HepG2 (cell line): ENCODE data around the gene RASD2. TPM values are rescaled to one million over a fixed set of nuclear protein-coding genes. Genes with fewer than 3 reads are reported as not detected.
A peak's percentile ranks its signal among the peaks of the same experiment; 100 is the strongest.

ENCODE experiments used
- ATAC-seq: fragments of 200-7000 bp; cut with Tn5 transposase; 3 replicates; pipeline ENCODE4 v1.9.1; 2020; ENCODE audit warnings: mild to moderate bottlenecking, moderate library complexity
- Bru-seq: library from RNA; stranded (reverse); fragments of 400-500 nt; gene quantifications from one replicate; lab custom pipeline; 2021; lab: Mats Ljungman, UMichigan
- BruChase-seq, 2 experiments: library from RNA; stranded (reverse); fragments of 400-500 nt; gene quantifications; one replicate each; lab custom pipeline; 2021; lab: Mats Ljungman, UMichigan
- BruUV-seq: library from RNA; stranded (reverse); fragments of 400-500 nt; replicated peaks from 2 replicates; lab custom pipeline; 2021; lab: Mats Ljungman, UMichigan
- CTCF ChIA-PET: fragments of 300-600 bp; formaldehyde crosslinking; extraction: SDS; loops from one replicate; lab custom pipeline; 2021; ENCODE audit warnings: low total read pairs, inconsistent platforms, low intra/inter-chr PET ratio; lab: Yijun Ruan, JAX
- POLR2A ChIA-PET: fragments of 350-600 bp; sonication (Branson Sonifier 250); formaldehyde crosslinking; loops from one replicate; lab custom pipeline; 2020; ENCODE audit warnings: antibody characterized with exemption, inconsistent platforms; lab: Yijun Ruan, JAX
- DNase-seq: peaks from one replicate; pipeline ENCODE4 v3.0.0-alpha.2; 2015; ENCODE audit warnings: low spot score
- FAIRE-seq: peaks from 3 replicates; lab custom pipeline; 2011; peaks lifted over from hg19 to GRCh38; lab: Jason Lieb, UNC
- H2AFZ ChIP-seq: one replicate; pipeline ENCODE4 v1.6.1; 2011; ENCODE audit warnings: low read length, inconsistent platforms
- H3K27ac ChIP-seq: fragments of 300-600 bp; 3 replicates; pipeline ENCODE4 v1.8.0; 2011; ENCODE audit warnings: mixed run types, mild to moderate bottlenecking, mixed read lengths, low read length, inconsistent platforms; ENCODE audit not compliant: insufficient read depth; ENCODE audit errors: extremely low read length
- H3K27me3 ChIP-seq, 2 experiments: fragments of 200-600 bp in 1 of 2; 2 replicates in 1 of 2; 3 replicates in 1 of 2; pipeline versions ENCODE4 v1.6.0 to v1.8.0; 2011; ENCODE audit warnings: low read length in 2 of 2, mild to moderate bottlenecking in 2 of 2, moderate library complexity in 2 of 2, inconsistent platforms in 1 of 2; ENCODE audit not compliant: insufficient read depth in 2 of 2, control insufficient read depth in 1 of 2
- H3K36me3 ChIP-seq, 2 experiments: fragments of 200-600 bp in 1 of 2; replicated peaks in 1 of 2; 2 replicates in 1 of 2; 3 replicates in 1 of 2; pipeline versions ENCODE4 v1.5.1 to v1.8.0; 2011; ENCODE audit warnings: low read length in 2 of 2, inconsistent platforms in 1 of 2; ENCODE audit not compliant: insufficient read depth in 2 of 2, control insufficient read depth in 1 of 2
- H3K4me1 ChIP-seq: 2 replicates; pipeline ENCODE4 v1.5.1; 2012; ENCODE audit warnings: low read length, inconsistent platforms; ENCODE audit not compliant: insufficient read depth
- H3K4me2 ChIP-seq: 2 replicates; pipeline ENCODE4 v1.6.0; 2011; ENCODE audit warnings: low read depth, low read length, inconsistent platforms
- H3K4me3 ChIP-seq, 3 experiments: fragments of 200-600 bp in 1 of 3; sonication (generic), shearing (Covaris generic) in 1 of 3; replicated peaks in 1 of 3; 2 replicates each; pipeline ENCODE4 v1.5.1; 2011 to 2016; ENCODE audit warnings: low read length in 3 of 3, inconsistent platforms in 2 of 3, low read depth in 2 of 3, mild to moderate bottlenecking in 2 of 3, control low read depth in 1 of 3, mixed read lengths in 1 of 3; ENCODE audit not compliant: insufficient read depth in 1 of 3
- H3K79me2 ChIP-seq: one replicate; pipeline ENCODE4 v1.6.1; 2011; ENCODE audit warnings: low read length, inconsistent platforms; ENCODE audit not compliant: insufficient read depth
- H3K9ac ChIP-seq: 2 replicates; pipeline ENCODE4 v1.6.0; 2011; ENCODE audit warnings: mild to moderate bottlenecking, low read depth, low read length, inconsistent platforms; ENCODE audit not compliant: insufficient read depth
- H3K9me3 ChIP-seq: 2 replicates; pipeline ENCODE4 v1.5.1; 2012; ENCODE audit warnings: mild to moderate bottlenecking, low read length
- H4K20me1 ChIP-seq: 2 replicates; pipeline ENCODE4 v1.6.0; 2011; ENCODE audit warnings: inconsistent platforms, mild to moderate bottlenecking, low read length, moderate library complexity; ENCODE audit not compliant: insufficient read depth
- EED ChIP-seq: sonication (generic); formaldehyde crosslinking; IDR thresholded peaks from 2 replicates; pipeline ENCODE4 v1.5.0; 2020; ENCODE audit warnings: mild to moderate bottlenecking, missing genetic modification reagents
- EZH2 ChIP-seq: conservative IDR thresholded peaks from 2 replicates; pipeline ENCODE4 v1.6.1; 2012; ENCODE audit warnings: mild to moderate bottlenecking, low read depth, low read length, moderate library complexity
- ZNF263 ChIP-seq: sonication (generic); formaldehyde crosslinking; IDR thresholded peaks from 2 replicates; pipeline ENCODE4 v1.4.0; 2020; ENCODE audit warnings: missing genetic modification reagents
- WGBS: methylation state at CpG from one replicate; pipeline ENCODE4 v1.1.6; 2017; ENCODE audit warnings: low lambda C conversion rate; 5-methylcytosine and 5-hydroxymethylcytosine counted together
- in situ Hi-C: cut with HindIII; loops from 2 replicates; pipeline ENCODE4 v1.10.0; 2017; ENCODE audit warnings: low pct_unique_long_range_greater_than_20kb; ENCODE audit not compliant: extremely low pct_ligation_motif_present
- intact Hi-C: fragments of 100-400 bp; cut with micrococcal nuclease; formaldehyde crosslinking; loops from one replicate; pipeline ENCODE4 v1.10.0; 2022; ENCODE audit not compliant: unreplicated experiment
- long read RNA-seq, 2 experiments: library from RNA in 1 of 2; library from polyadenylated mRNA in 1 of 2; stranded (forward) in 1 of 2; unstranded in 1 of 2; transcript quantifications; one replicate each; pipeline ENCODE4 v2.0.0, GENCODE V29; 2019 to 2022
- polyA minus RNA-seq, 3 experiments: library from RNA; depleted of rRNA, polyadenylated mRNA; stranded (reverse); fragments of >200 nt; gene quantifications; 2 replicates each; pipeline ENCODE4 v1.2.3, GENCODE V29; 2011; ENCODE audit warnings: low replicate concordance in 1 of 3
- polyA plus RNA-seq, 8 experiments: library from polyadenylated mRNA; depleted of rRNA in 3 of 8; stranded (reverse) in 7 of 8; unstranded in 1 of 8; fragments of >200 nt; fragmentation: Illumina TruSeq in 4 of 8; extraction: Trizol in 4 of 8; gene quantifications; 2 replicates each; pipeline versions ENCODE4 v1.2.1 to v1.2.3, GENCODE V29; 2011 to 2016; ENCODE audit warnings: low read depth in 4 of 8, missing spikeins in 1 of 8, mixed read lengths in 1 of 8; ENCODE audit not compliant: insufficient read depth in 1 of 8
- total RNA-seq, 5 experiments: library from RNA; depleted of rRNA; stranded (reverse); fragments of >200 nt; fragmentation: Illumina TruSeq; extraction: Trizol; gene quantifications; 2 replicates each; pipeline ENCODE4 v1.2.3, GENCODE V29; 2016; ENCODE audit warnings: low read depth in 1 of 5

The RASD2 gene, protein sequence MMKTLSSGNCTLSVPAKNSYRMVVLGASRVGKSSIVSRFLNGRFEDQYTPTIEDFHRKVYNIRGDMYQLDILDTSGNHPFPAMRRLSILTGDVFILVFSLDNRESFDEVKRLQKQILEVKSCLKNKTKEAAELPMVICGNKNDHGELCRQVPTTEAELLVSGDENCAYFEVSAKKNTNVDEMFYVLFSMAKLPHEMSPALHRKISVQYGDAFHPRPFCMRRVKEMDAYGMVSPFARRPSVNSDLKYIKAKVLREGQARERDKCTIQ
- not detected in 2 replicates for total RNA-seq (2016; rRNA removed; fragmentation: Illumina TruSeq; extraction: Trizol)
- not detected in 2 replicates for total RNA-seq (2016; cell fraction: cytosol; rRNA removed; fragmentation: Illumina TruSeq; extraction: Trizol; ENCODE audit: low read depth)
- total RNA-seq (2016; cell fraction: insoluble cytoplasmic fraction; rRNA removed; fragmentation: Illumina TruSeq; extraction: Trizol) = not detected in 2 replicates
- not detected in 2 replicates for total RNA-seq (2016; cell fraction: membrane; rRNA removed; fragmentation: Illumina TruSeq; extraction: Trizol)
- total RNA-seq (2016; cell fraction: nucleus; rRNA removed; fragmentation: Illumina TruSeq; extraction: Trizol) = not detected in 2 replicates
- not detected in 2 replicates for polyA plus RNA-seq (2011; rRNA removed)
- polyA plus RNA-seq (2011; cell fraction: cytosol; rRNA removed) = not detected in 2 replicates
- not detected in 2 replicates for polyA plus RNA-seq (2011; cell fraction: nucleus; rRNA removed)
- not detected in 2 replicates for polyA plus RNA-seq (2012)
- not detected in 2 replicates for polyA plus RNA-seq (2016; cell fraction: cytosol; fragmentation: Illumina TruSeq; extraction: Trizol; ENCODE audit: low read depth)
- polyA plus RNA-seq (2016; cell fraction: insoluble cytoplasmic fraction; fragmentation: Illumina TruSeq; extraction: Trizol; ENCODE audit: low read depth) = not detected in 2 replicates
- not detected in 2 replicates for polyA plus RNA-seq (2016; cell fraction: membrane; fragmentation: Illumina TruSeq; extraction: Trizol; ENCODE audit: low read depth)
- not detected in 2 replicates for polyA plus RNA-seq (2016; cell fraction: nucleus; fragmentation: Illumina TruSeq; extraction: Trizol; ENCODE audit: insufficient read depth, low read depth)
- 0.14 TPM in 1 of 2 replicates, not detected in the other for polyA minus RNA-seq (2011; rRNA and poly(A)+ RNA removed; ENCODE audit: low replicate concordance)
- not detected in 2 replicates for polyA minus RNA-seq (2011; cell fraction: cytosol; rRNA and poly(A)+ RNA removed)
- not detected in 2 replicates for polyA minus RNA-seq (2011; cell fraction: nucleus; rRNA and poly(A)+ RNA removed)
- not detected for Bru-seq, nascent RNA
- BruChase-seq, experiment 1, labeled RNA remaining after a 6-hour chase = percentile 8 among the genes with signal in this experiment
- BruChase-seq, experiment 2, labeled RNA remaining after a 2-hour chase = percentile 7 among the genes with signal in this experiment
- long read RNA-seq, experiment 1 = 0 reads
- long read RNA-seq, experiment 2 = 0 reads

DNA sequence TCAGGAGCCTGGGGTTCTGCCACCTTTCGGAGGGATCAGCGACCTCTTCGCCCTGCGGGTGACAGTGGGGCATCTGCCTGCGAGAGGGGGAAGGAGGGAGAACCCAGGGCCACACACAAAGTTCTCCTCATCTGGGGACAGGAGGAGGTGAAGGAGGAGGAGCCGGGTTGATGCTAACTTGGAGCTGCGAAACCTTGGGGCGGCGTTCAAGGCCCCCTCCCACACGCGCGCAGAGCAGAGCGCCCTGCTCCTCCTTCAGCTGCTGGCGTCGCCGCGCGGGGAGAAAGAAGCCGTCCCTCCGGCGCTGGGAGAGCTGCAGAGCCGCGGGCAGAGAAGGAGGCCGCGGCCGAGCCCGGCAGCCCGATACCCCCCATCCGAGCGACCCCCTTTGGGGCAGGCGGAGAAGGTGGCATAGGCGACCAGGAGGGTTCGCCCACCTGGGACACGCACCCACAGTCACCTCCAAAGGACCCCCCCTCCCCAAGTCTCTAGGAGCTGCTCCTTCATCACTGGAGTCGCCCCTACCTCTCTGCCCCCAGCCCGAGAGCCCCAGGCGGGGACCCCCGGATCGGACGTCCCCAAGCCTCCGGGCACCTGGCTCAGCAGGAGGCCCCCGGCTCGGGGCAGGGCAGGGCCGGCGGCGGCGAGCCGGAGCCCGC is at the start of gene RASD2:
RASD2 (plus strand) TSS at position 237 of the 659 bp plus-strand sequence. CDS start 5,979 bp downstream, outside the sequence.
- peaks cover 9 to 63% of the 10 kb centered on the region in 2 experiments for H3K27me3 ChIP-seq
- peaks cover 25% of the 10 kb centered on the region for H3K4me1 ChIP-seq
- peak within 1 kb of the TSS; percentile 37 to 73 (median 49) for H3K4me3 ChIP-seq
- no peaks in the 10 kb centered on the region for H3K9me3 ChIP-seq
- H3K79me2 ChIP-seq = no peaks in the 10 kb centered on the region
- BruUV-seq = no TSS peak
- H4K20me1 ChIP-seq = no peaks in the 10 kb centered on the region
- no peak within 1 kb of the TSS for H3K9ac ChIP-seq
- ChIA-PET CTCF (no interaction called here), POLR2A (interaction anchor here (1.8 kb wide), 1 partner anchor 12 kb away, joined by 4 read pairs; no protein-coding TSS in a partner anchor)
- ATAC-seq (peak; percentile 9; the same call in 1 of the 3 replicates), FAIRE-seq (no peak), DNase-seq (no peak)
- no peak within 1 kb of the TSS for H2AFZ ChIP-seq
- TF ChIP-seq EED (0 out of 2 replicates have a peak, but pooled peaks have one; percentile 8), EZH2 (0 out of 2 replicates have a peak, but pooled peaks have one; percentile 42), ZNF263 (CRISPR knock-in tag) (no peak)
- no CpG with 5 or more reads among the region's 49 CpGs for WGBS
- in situ Hi-C loops (no loop called here), intact Hi-C loops (no loop called here)
- no peaks in the 10 kb centered on the region for H3K36me3 ChIP-seq
- H3K4me2 ChIP-seq = peak within 1 kb of the TSS; percentile 78
- H3K27ac ChIP-seq = no peak within 1 kb of the TSS
